ENCODE data around the gene REEP2. TPM values are rescaled to one million over a fixed set of nuclear protein-coding genes. Genes with fewer than 3 reads are reported as not detected.
A peak's percentile ranks its signal among the peaks of the same experiment; 100 is the strongest.

Gene REEP2
- total and polyA plus RNA-seq, 4 donors = 48.1 to 272 (median 167) TPM

DNA sequence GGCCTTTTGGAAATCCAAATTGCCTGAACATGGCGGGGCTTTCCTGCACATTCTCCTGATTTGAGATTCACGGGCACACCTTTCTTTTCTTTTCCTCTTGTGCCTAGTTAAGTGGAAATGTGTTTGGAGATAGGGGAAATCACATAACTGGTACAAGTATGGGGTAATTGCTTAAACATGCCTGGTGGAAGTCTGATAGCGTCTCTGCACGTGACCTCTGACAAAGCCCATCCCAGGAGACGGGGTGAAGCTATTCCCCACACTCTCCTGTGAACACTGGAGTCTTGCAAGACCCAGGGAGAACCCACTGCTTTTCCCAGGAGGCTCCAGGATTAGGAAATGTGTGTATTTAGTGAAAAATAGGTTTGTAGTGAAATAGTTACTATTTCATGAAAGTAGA, 2.9 kb upstream of the REEP2 start:
- Histone ChIP-seq H3K4me1 (ENCODE audit: control insufficient read depth, insufficient read depth, low read length) (peaks cover 28% of the 10 kb centered on the region), H3K36me3 (ENCODE audit: control insufficient read depth, insufficient read depth, low read length) (peaks cover 53% of the 10 kb centered on the region), H3K27me3 (ENCODE audit: control insufficient read depth, insufficient read depth, low read length) (no peaks in the 10 kb centered on the region), H3K9me3 (ENCODE audit: control insufficient read depth, insufficient read depth, low read length) (no peaks in the 10 kb centered on the region), H3K27ac (ENCODE audit: low read depth, low read length) (no peak overlapping the region), H3K4me3 (ENCODE audit: low read depth, low read length) (no peak overlapping the region)
- DNase-seq (ENCODE audit: low read depth in 4 of 6, low spot score in 6 of 6) = no peak
- no CpG with 5 or more reads among the region's 5 CpGs for WGBS (ENCODE audit: insufficient coverage)

DNA sequence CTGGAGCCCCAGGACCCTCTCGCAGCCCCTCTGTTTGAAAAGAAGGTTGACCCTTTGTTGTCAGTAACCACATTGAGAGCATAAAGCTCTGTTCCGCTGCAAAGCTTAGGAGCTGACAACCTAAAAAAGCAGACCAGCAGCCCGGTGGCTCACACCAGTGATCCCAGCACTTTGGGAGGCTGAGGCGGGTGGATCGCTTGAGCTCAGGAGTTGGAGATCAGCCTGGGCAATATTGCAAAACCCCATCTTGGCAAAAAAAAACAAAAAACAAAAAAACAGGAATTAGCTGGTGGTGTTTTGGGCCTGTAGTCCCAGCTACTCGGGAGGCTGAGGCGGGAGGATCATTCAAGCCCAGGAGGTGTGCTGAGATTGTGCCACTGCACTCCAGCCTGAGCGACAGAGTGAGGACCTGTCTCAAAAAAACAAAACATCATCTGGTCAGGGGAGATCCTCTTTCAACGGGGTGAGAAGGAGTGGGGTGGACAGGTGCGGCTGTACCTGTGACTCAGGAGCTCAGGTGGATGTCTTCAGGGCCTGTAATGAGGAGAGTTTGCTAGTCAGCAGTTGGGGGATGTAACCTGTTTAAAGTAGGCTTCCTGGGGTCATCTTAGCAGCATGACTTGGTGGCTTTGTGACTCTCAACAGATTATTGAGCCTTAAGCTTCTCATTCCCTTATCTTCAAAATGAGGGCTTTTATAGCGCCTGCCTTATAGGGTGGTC, 694 bp upstream of the REEP2 start:
- Histone ChIP-seq H3K27me3 (ENCODE audit: control insufficient read depth, insufficient read depth, low read length) (no peaks in the 10 kb centered on the region), H3K4me3 (ENCODE audit: low read depth, low read length) (peak overlapping the region; percentile 50), H3K27ac (ENCODE audit: low read depth, low read length) (peak overlapping the region; percentile 67), H3K36me3 (ENCODE audit: control insufficient read depth, insufficient read depth, low read length) (peaks cover 50% of the 10 kb centered on the region), H3K9me3 (ENCODE audit: control insufficient read depth, insufficient read depth, low read length) (no peaks in the 10 kb centered on the region), H3K4me1 (ENCODE audit: control insufficient read depth, insufficient read depth, low read length) (peaks cover 31% of the 10 kb centered on the region)
- WGBS (ENCODE audit: insufficient coverage) = 61% methylated on average over 8 of the region's 11 CpGs
- DNase-seq (ENCODE audit: low read depth in 4 of 6, low spot score in 6 of 6) = no peak

DNA sequence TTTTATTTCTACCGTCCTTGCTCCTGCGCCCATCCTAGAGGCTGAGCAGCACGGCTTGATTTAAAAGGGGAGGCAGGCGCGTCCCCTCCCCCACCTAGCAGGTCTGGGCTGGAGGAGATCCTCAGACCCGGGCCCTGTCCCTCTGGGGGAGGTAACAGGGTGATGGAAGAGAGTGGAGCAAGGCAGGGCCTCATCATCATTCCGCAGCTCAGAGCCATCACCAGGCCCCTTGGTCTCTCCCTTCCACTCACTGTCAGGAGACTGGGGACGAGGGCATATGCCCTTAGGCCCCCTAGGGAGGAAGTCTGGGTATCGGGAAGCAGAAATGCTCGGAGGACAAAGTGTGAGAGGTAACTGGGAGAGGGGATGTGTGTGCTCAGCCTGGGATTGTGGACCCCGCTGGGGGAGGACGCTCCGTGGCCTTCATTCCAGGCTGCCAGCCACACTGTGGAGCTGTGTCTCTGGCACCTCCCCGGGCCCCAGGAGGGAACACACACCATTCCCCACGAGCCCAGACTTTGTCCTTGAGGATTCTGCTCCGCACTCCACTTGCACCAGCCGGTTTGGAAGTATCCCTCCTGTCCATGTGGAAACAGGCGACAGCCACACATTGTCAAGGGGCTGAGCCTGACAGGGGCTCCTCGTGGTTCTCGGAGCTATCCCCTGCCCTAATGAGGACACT, 761 bp downstream of the REEP2 start:
- peak overlapping the region; percentile 82 for H3K27ac ChIP-seq (ENCODE audit: low read depth, low read length)
- DNase-seq (ENCODE audit: low read depth in 4 of 6, low spot score in 6 of 6) = peak in 3 of 6 donors; percentile 33 to 74 (median 70)
- WGBS (ENCODE audit: insufficient coverage) = 5% methylated on average over 11 of the region's 20 CpGs
- H3K4me3 ChIP-seq (ENCODE audit: low read depth, low read length) = peak overlapping the region; percentile 65
- peaks cover 50% of the 10 kb centered on the region for H3K36me3 ChIP-seq (ENCODE audit: control insufficient read depth, insufficient read depth, low read length)
- H3K9me3 ChIP-seq (ENCODE audit: control insufficient read depth, insufficient read depth, low read length) = no peaks in the 10 kb centered on the region
- H3K27me3 ChIP-seq (ENCODE audit: control insufficient read depth, insufficient read depth, low read length) = no peaks in the 10 kb centered on the region
- H3K4me1 ChIP-seq (ENCODE audit: control insufficient read depth, insufficient read depth, low read length) = peaks cover 31% of the 10 kb centered on the region

DNA sequence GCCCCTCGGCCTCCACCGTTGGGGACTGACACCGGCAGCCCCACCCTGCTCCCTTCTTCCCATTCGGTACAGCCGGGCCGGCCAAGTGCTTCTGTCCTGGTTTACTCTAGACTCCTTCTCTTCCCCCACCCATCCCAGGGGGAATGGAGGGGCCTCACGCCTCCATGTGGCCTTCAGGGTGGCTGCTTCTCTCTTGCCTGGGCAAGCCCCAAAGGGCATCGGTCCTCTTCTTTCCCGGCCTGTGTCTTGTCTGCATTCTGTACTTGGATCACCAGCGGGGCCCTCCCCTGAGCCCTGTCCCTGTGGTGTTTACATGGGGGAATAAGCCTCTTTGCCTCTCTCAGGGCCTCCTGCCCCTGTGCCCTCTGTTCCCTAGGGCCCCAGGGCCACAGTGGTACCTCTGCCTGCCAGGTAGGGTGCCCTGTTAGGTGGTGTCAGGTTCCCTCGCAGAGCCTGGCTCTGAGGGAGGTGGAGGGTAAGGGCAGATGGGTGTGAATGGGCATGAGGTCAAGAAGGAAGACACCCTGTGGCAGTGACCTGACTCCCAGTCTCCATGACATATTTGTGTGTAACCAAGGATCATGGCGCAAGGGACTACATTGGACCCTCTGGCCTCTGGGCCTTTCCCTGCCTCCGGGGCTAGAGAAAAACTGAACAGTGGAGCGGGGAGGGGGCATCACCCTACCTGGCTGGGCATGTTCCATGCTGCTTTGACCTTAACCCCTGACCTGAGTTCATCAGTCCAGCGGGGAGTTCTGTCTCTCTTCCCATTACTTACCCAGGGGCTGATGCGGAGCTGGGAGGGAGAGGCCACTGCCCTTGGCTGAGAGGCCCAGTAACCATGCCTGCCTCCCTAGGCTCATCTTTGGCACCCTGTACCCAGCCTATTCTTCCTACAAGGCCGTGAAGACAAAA, 1.6 kb downstream of the REEP2 start:
- Histone ChIP-seq H3K4me3 (ENCODE audit: low read depth, low read length) (peak overlapping the region; percentile 65), H3K27ac (ENCODE audit: low read depth, low read length) (peak overlapping the region; percentile 82), H3K4me1 (ENCODE audit: control insufficient read depth, insufficient read depth, low read length) (peaks cover 31% of the 10 kb centered on the region), H3K9me3 (ENCODE audit: control insufficient read depth, insufficient read depth, low read length) (no peaks in the 10 kb centered on the region), H3K27me3 (ENCODE audit: control insufficient read depth, insufficient read depth, low read length) (no peaks in the 10 kb centered on the region), H3K36me3 (ENCODE audit: control insufficient read depth, insufficient read depth, low read length) (peaks cover 54% of the 10 kb centered on the region)
- 41% methylated on average over 14 of the region's 17 CpGs for WGBS (ENCODE audit: insufficient coverage)
- DNase-seq (ENCODE audit: low read depth in 4 of 6, low spot score in 6 of 6) = peak in 1 of 6 donors; percentile 2

DNA sequence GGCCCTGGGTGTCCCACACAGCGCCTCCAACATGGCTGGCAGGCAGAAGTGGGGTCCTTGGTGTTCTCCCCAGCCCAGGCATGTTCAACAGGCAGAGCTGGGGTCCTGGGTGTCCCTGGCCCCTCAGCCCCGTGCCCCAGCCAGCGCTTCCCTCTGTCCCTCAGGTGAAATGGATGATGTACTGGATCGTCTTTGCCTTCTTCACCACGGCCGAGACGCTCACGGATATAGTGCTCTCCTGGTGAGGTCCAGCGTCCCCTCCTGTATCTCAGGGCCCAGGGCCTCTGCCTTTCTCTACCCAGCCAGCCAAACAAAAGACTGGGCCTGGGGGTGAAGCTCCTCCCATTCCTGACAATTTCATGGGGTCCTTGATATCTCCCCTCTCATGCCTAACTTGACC, 2.4 kb downstream of the REEP2 start:
- H3K27me3 ChIP-seq (ENCODE audit: control insufficient read depth, insufficient read depth, low read length) = no peaks in the 10 kb centered on the region
- no peak overlapping the region for H3K4me3 ChIP-seq (ENCODE audit: low read depth, low read length)
- H3K27ac ChIP-seq (ENCODE audit: low read depth, low read length) = no peak overlapping the region
- WGBS (ENCODE audit: insufficient coverage) = 90% methylated on average over 9 of the region's 9 CpGs
- no peaks in the 10 kb centered on the region for H3K9me3 ChIP-seq (ENCODE audit: control insufficient read depth, insufficient read depth, low read length)
- peaks cover 55% of the 10 kb centered on the region for H3K36me3 ChIP-seq (ENCODE audit: control insufficient read depth, insufficient read depth, low read length)
- DNase-seq (ENCODE audit: low read depth in 4 of 6, low spot score in 6 of 6) = no peak
- H3K4me1 ChIP-seq (ENCODE audit: control insufficient read depth, insufficient read depth, low read length) = peaks cover 31% of the 10 kb centered on the region

DNA sequence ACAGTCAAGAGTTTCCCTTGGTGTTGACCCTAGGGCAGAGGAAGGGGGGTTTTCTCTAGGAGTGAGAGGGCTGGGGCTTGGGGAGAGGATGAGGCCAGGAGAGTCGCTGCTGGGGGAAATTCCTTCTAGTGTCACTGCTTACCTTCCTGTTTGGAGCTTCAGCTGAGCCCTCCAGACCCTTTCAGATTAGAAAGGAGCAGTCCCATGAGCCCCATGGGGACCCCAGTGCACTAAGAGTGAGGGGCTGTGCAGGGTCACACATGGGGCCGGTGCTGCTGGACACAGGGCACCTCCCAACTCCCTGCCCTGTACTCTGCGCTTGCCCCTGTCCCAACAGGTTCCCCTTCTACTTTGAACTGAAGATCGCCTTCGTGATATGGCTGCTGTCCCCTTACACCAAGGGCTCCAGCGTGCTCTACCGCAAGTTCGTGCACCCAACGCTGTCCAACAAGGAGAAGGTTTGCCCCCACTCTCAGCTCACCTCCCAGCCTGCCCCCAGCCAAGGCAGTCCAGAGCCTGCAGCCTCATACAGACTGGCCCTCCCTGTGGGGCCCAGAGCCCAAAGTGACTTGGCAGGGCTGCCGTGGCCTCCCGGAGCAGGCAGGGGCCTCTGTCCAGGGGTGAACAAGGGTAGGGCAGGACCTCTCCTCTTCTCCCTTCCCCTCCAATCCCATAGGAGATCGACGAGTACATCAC, 5.4 kb downstream of the REEP2 start:
- no peak overlapping the region for H3K4me3 ChIP-seq (ENCODE audit: low read depth, low read length)
- H3K27ac ChIP-seq (ENCODE audit: low read depth, low read length) = no peak overlapping the region
- H3K9me3 ChIP-seq (ENCODE audit: control insufficient read depth, insufficient read depth, low read length) = no peaks in the 10 kb centered on the region
- peaks cover 59% of the 10 kb centered on the region for H3K36me3 ChIP-seq (ENCODE audit: control insufficient read depth, insufficient read depth, low read length)
- WGBS (ENCODE audit: insufficient coverage) = 93% methylated on average over 9 of the region's 13 CpGs
- H3K4me1 ChIP-seq (ENCODE audit: control insufficient read depth, insufficient read depth, low read length) = peaks cover 36% of the 10 kb centered on the region
- DNase-seq (ENCODE audit: low read depth in 4 of 6, low spot score in 6 of 6) = no peak
- no peaks in the 10 kb centered on the region for H3K27me3 ChIP-seq (ENCODE audit: control insufficient read depth, insufficient read depth, low read length)

DNA sequence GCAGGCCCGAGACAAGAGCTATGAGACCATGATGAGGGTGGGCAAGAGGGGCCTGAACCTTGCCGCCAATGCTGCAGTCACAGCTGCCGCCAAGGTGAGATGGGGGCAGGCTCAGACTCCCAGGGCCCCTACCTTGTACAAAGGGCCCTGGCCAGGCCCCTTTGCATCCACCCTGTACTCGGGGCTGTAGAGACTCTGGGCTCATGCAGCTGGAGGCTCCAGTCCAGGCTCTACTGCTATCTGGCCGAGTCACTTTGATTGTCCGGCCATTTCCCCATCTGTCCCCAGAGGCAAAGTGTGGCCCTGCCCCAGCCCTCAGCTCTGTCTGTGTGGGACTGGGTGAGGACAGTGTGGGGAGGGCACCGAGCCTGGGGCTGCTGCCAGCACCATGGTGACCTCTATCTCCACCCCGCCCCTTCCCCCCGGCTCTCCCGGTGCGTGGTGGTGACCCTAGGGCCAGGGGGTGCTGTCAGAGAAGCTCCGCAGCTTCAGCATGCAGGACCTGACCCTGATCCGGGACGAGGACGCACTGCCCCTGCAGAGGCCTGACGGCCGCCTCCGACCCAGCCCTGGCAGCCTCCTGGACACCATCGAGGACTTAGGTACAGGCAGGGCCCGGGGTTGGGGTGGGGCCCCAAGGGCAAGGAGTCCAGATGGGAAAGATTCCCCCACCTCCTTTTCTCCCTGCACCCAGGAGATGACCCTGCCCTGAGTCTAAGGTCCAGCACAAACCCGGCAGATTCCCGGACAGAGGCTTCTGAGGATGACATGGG, 6.1 kb downstream of the REEP2 start:
- Histone ChIP-seq H3K9me3 (ENCODE audit: control insufficient read depth, insufficient read depth, low read length) (no peaks in the 10 kb centered on the region), H3K36me3 (ENCODE audit: control insufficient read depth, insufficient read depth, low read length) (peaks cover 59% of the 10 kb centered on the region), H3K4me1 (ENCODE audit: control insufficient read depth, insufficient read depth, low read length) (peaks cover 36% of the 10 kb centered on the region), H3K27ac (ENCODE audit: low read depth, low read length) (no peak overlapping the region), H3K4me3 (ENCODE audit: low read depth, low read length) (no peak overlapping the region), H3K27me3 (ENCODE audit: control insufficient read depth, insufficient read depth, low read length) (no peaks in the 10 kb centered on the region)
- 90% methylated on average over 17 of the region's 22 CpGs for WGBS (ENCODE audit: insufficient coverage)
- DNase-seq (ENCODE audit: low read depth in 4 of 6, low spot score in 6 of 6) = no peak

DNA sequence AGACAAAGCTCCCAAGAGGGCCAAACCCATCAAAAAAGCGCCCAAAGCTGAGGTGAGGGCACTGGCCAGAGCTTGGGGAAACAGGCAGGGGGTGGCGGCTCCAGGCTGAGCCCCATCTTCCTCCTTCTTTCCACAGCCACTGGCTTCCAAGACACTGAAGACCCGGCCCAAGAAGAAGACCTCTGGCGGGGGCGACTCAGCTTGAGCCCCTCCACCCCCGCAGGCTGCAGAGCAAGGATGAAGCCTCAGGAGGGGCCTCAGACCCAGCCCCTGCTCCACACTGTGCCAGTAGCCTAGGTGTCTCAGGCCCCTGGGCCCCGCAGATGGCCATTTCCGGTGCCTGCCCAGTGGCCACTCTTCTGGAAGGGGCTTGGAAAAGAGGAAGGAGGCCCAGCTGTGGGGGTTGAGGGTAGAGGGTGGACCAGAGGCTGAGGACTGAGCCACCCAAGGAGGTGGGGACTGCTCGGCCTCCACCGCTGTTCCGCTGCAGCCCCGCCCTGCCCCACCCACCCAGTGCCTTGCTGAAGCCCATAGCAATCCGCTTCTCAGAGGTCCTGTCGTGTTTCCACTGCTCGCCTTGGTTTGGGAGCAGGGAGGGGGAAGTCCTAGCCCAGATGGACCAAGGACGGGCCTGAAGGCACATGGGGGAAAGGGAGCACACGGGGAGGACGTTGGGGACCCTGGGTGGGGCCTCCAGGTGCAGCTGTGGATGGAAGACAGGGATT, 6.9 kb downstream of the REEP2 start:
- H3K4me1 ChIP-seq (ENCODE audit: control insufficient read depth, insufficient read depth, low read length) = peaks cover 33% of the 10 kb centered on the region
- no peaks in the 10 kb centered on the region for H3K9me3 ChIP-seq (ENCODE audit: control insufficient read depth, insufficient read depth, low read length)
- 79% methylated on average over 15 of the region's 18 CpGs for WGBS (ENCODE audit: insufficient coverage)
- no peak for DNase-seq (ENCODE audit: low read depth in 4 of 6, low spot score in 6 of 6)
- no peaks in the 10 kb centered on the region for H3K27me3 ChIP-seq (ENCODE audit: control insufficient read depth, insufficient read depth, low read length)
- H3K4me3 ChIP-seq (ENCODE audit: low read depth, low read length) = no peak overlapping the region
- H3K36me3 ChIP-seq (ENCODE audit: control insufficient read depth, insufficient read depth, low read length) = peaks cover 52% of the 10 kb centered on the region
- no peak overlapping the region for H3K27ac ChIP-seq (ENCODE audit: low read depth, low read length)

All from spinal cord (tissue), 10 donors.